ENCODE results near the gene PTPRB.

- TF ChIP-seq POLR2A (IDR thresholded peaks at IDR 0.05; ENCODE audit: low read depth, low read length), result no peak
- no peak for TF ChIP-seq CTCF (IDR thresholded peaks at IDR 0.05; ENCODE audit: extremely low read depth in 1 of 2, insufficient read depth in 1 of 2, low read depth in 1 of 2, low read length in 2 of 2)
- TF ChIP-seq EZH2 (IDR thresholded peaks at IDR 0.05; ENCODE audit: borderline replicate concordance, low read depth, low read length, severe bottlenecking), result no peak
- no peak for TF ChIP-seq POLR2AphosphoS5 (IDR thresholded peaks at IDR 0.05; ENCODE audit: insufficient read depth, low read depth, low read length)
These were observed 150.6 kb downstream of the PTPRB start for GRCh38 chr12:70486588-70486987.
